K562 (cell line): ENCODE data around the gene CD164L2. TPM values are rescaled to one million over a fixed set of nuclear protein-coding genes. Genes with fewer than 3 reads are reported as not detected.
A peak's percentile ranks its signal among the peaks of the same experiment; 100 is the strongest.

Experiments
- ATAC-seq: fragments of 200-7000 bp; cut with Tn5 transposase; 3 replicates; pipeline ENCODE4 v1.9.1; 2020; ENCODE audit warnings: moderate library complexity
- BruUV-seq: library from RNA; stranded (reverse); fragments of 400-500 nt; replicated peaks from 2 replicates; lab custom pipeline; 2021; lab: Mats Ljungman, UMichigan
- CTCF ChIA-PET: fragments of 300-600 bp; formaldehyde crosslinking; extraction: SDS; loops from one replicate; lab custom pipeline; 2021; ENCODE audit warnings: low intra/inter-chr PET ratio; lab: Yijun Ruan, JAX
- POLR2A ChIA-PET: fragments of 300-600, 350-650 bp; sonication (Branson Sonifier 250); formaldehyde crosslinking; extraction: SDS; loops from one replicate; lab custom pipeline; 2021; ENCODE audit warnings: antibody characterized with exemption, inconsistent platforms; lab: Yijun Ruan, JAX
- DNase-seq, 4 experiments: peaks; one replicate each; pipeline versions ENCODE4 v3.0.0 to v3.0.0-alpha.2; 2011 to 2018; ENCODE audit warnings: low spot score in 3 of 4, mixed read lengths in 3 of 4; ENCODE audit errors: extremely low read depth in 1 of 4
- FAIRE-seq: peaks from 2 replicates; lab custom pipeline; 2011; peaks lifted over from hg19 to GRCh38; lab: Jason Lieb, UNC
- H2AFZ ChIP-seq: 2 replicates; pipeline ENCODE4 v1.6.0; 2011; ENCODE audit warnings: low read depth, low read length, control low read depth, inconsistent platforms
- H3K27ac ChIP-seq: fragments of 200-600 bp; 3 replicates; pipeline ENCODE4 v1.8.0; 2011; ENCODE audit warnings: low read depth, mild to moderate bottlenecking, control low read depth, inconsistent platforms, low read length, moderate library complexity, mixed read lengths; ENCODE audit errors: extremely low read depth
- H3K27me3 ChIP-seq, 2 experiments: fragments of 300-600 bp in 1 of 2; 2 replicates in 1 of 2; 3 replicates in 1 of 2; pipeline versions ENCODE4 v1.6.0 to v1.8.0; 2011; ENCODE audit warnings: inconsistent platforms in 2 of 2, low read length in 2 of 2, mild to moderate bottlenecking in 1 of 2, mixed read lengths in 1 of 2, moderate library complexity in 1 of 2; ENCODE audit not compliant: control insufficient read depth in 2 of 2, insufficient read depth in 2 of 2
- H3K36me3 ChIP-seq: fragments of 300-600 bp; 3 replicates; pipeline ENCODE4 v1.8.0; 2011; ENCODE audit warnings: mild to moderate bottlenecking, low read length, inconsistent platforms; ENCODE audit not compliant: control insufficient read depth, insufficient read depth
- H3K4me1 ChIP-seq, 2 experiments: fragments of 200-600 bp in 1 of 2; replicated peaks in 1 of 2; 2 replicates in 1 of 2; 3 replicates in 1 of 2; pipeline versions ENCODE4 v1.5.1 to v1.8.0; 2011; ENCODE audit warnings: inconsistent platforms in 2 of 2, low read length in 2 of 2, mild to moderate bottlenecking in 1 of 2, mixed read lengths in 1 of 2, moderate library complexity in 1 of 2; ENCODE audit not compliant: control insufficient read depth in 2 of 2, insufficient read depth in 2 of 2
- H3K4me2 ChIP-seq: 2 replicates; pipeline ENCODE4 v1.6.1; 2011; ENCODE audit warnings: low read length, control low read depth, inconsistent platforms, mixed read lengths; ENCODE audit not compliant: insufficient read depth
- H3K4me3 ChIP-seq: fragments of 200-600 bp; sonication (generic), shearing (Covaris generic); 2 replicates; pipeline ENCODE4 v1.5.1; 2016; ENCODE audit warnings: control low read depth, inconsistent platforms
- H3K79me2 ChIP-seq: fragments of 200-600 bp; 3 replicates; pipeline ENCODE4 v1.8.0; 2011; ENCODE audit warnings: low read length, inconsistent platforms; ENCODE audit not compliant: control insufficient read depth, insufficient read depth
- H3K9ac ChIP-seq, 2 experiments: 2 replicates each; pipeline versions ENCODE4 v1.6.0 to v1.6.1; 2011; ENCODE audit warnings: low read depth in 2 of 2, low read length in 2 of 2, control low read depth in 1 of 2, inconsistent platforms in 1 of 2, mild to moderate bottlenecking in 1 of 2, mixed read lengths in 1 of 2; ENCODE audit not compliant: insufficient read depth in 1 of 2
- H3K9me1 ChIP-seq: one replicate; pipeline ENCODE4 v1.6.0; 2011; ENCODE audit warnings: inconsistent platforms, mild to moderate bottlenecking, low read length, moderate library complexity; ENCODE audit not compliant: control insufficient read depth, insufficient read depth
- H3K9me3 ChIP-seq: replicated peaks from 2 replicates; pipeline ENCODE4 v1.5.1; 2011; ENCODE audit warnings: low read depth, low read length, inconsistent platforms; ENCODE audit not compliant: control insufficient read depth, insufficient read depth
- H4K20me1 ChIP-seq: replicated peaks from 2 replicates; pipeline ENCODE4 v1.6.1; 2011; ENCODE audit warnings: low read length, inconsistent platforms, mixed read lengths; ENCODE audit not compliant: control insufficient read depth, insufficient read depth
- E2F5 ChIP-seq: sonication (generic); formaldehyde crosslinking; IDR thresholded peaks from 2 replicates; pipeline ENCODE4 v1.8.0; 2022; ENCODE audit warnings: mild to moderate bottlenecking, missing genetic modification reagents
- MCM7 ChIP-seq, 2 experiments: fragments of 450-650 bp; IDR thresholded peaks; 2 replicates each; pipeline ENCODE4 v1.6.1; 2016 to 2018
- NR3C1 ChIP-seq: sonication (generic); formaldehyde crosslinking; IDR thresholded peaks from 2 replicates; pipeline ENCODE4 v1.8.1; 2022; ENCODE audit warnings: missing genetic modification reagents
- POLR2G ChIP-seq: fragments of 200-400 bp; formaldehyde crosslinking; IDR thresholded peaks from 2 replicates; pipeline ENCODE4 v1.6.1; 2017; ENCODE audit warnings: low read depth, mild to moderate bottlenecking, antibody characterized with exemption, low read length, moderate library complexity
- ZBTB33 ChIP-seq: sonication (generic); formaldehyde crosslinking; IDR thresholded peaks from 2 replicates; pipeline ENCODE4 v1.8.1; 2023; ENCODE audit warnings: mild to moderate bottlenecking, missing genetic modification reagents
- whole genome bisulfite sequencing: fragments of 100-300 bp; shearing (Covaris generic); methylation state at CpG from one replicate; pipeline ENCODE4 v1.1.6; 2016; ENCODE audit warnings: low coverage, mixed read lengths; ENCODE audit not compliant: insufficient coverage; ENCODE audit errors: missing lambda C conversion rate; 5-methylcytosine and 5-hydroxymethylcytosine counted together
- in situ Hi-C: fragments of 300-500 bp; cut with MboI; formaldehyde crosslinking; loops from 4 replicates; pipeline ENCODE4 v1.15.0; 2018; ENCODE audit warnings: inconsistent platforms, mixed read lengths
- intact Hi-C: fragments of 100-400 bp; cut with micrococcal nuclease; formaldehyde crosslinking; loops from 2 replicates; pipeline ENCODE4 v1.14.2; 2022
- polyA plus RNA-seq, 8 experiments: library from polyadenylated mRNA; depleted of rRNA in 4 of 8; stranded (reverse) in 5 of 8; unstranded in 3 of 8; fragments of >200 nt; fragmentation: Nextera tagmentation in 2 of 8; fragmentation: Illumina TruSeq in 1 of 8; extraction: Ambion mirVana in 2 of 8; extraction: Trizol in 1 of 8; gene quantifications; 2 replicates each; pipeline versions ENCODE4 v1.2.1 to v1.2.3, GENCODE V29; 2011 to 2014; ENCODE audit warnings: inconsistent platforms in 1 of 8, missing spikeins in 1 of 8
- total RNA-seq, 7 experiments: library from RNA; depleted of rRNA in 6 of 7; stranded (reverse); fragments of >200 nt in 6 of 7; fragmentation: Illumina TruSeq in 2 of 7; extraction: Trizol in 2 of 7; gene quantifications; 2 replicates each; pipeline versions ENCODE4 v1.2.1 to v1.2.3, GENCODE V29; 2011 to 2021; ENCODE audit warnings: low replicate concordance in 1 of 7

The CD164L2 gene
- total and polyA plus RNA-seq, 9 of the 15 experiments (the other 6 are each of a cell fraction or from before 2014, with no cell fraction given), result 0.08 to 0.92 (median 0.38) TPM; not detected in 1

- Histone ChIP-seq H2AFZ (no peak overlapping the region), H4K20me1 (no peaks in the 10 kb centered on the region), H3K4me1 (peaks cover 8 to 48% of the 10 kb centered on the region in 2 experiments), H3K36me3 (peaks cover 9% of the 10 kb centered on the region; the same call in 1 of the 3 replicates), H3K27me3 (no peaks in the 10 kb centered on the region), H3K79me2 (peaks cover 12% of the 10 kb centered on the region), H3K9me3 (no peaks in the 10 kb centered on the region), H3K27ac (no peak overlapping the region), H3K4me3 (no peak overlapping the region), H3K9me1 (no peaks in the 10 kb centered on the region), H3K9ac (peak overlapping the region in 1 of 2 experiments; percentile 98; a peak in 3 of 4 replicates), H3K4me2 (peak overlapping the region; percentile 96; the same call in 1 of the 2 replicates)
- ChIA-PET POLR2A (interaction anchor here (0.6 to 1.0 kb wide), 3 partner anchors 27 to 349 kb away, joined by 3 read pairs; partner anchors contain the start of gene MAP3K6), CTCF (interaction anchor here (0.6 to 1.4 kb wide), 2 partner anchors 213 to 270 kb away, joined by 3 to 7 read pairs; no protein-coding TSS in a partner anchor)
- intact Hi-C loops, result loop anchor here (2.0 to 5.0 kb wide), 4 partner anchors 36 to 269 kb away; no protein-coding TSS in a partner anchor
- ATAC-seq, result no peak
- in situ Hi-C loops, result loop anchor here (5.0 kb wide), 2 partner anchors 269 to 291 kb away; no protein-coding TSS in a partner anchor
- 89% methylated on average over 18 of the region's 18 CpGs for WGBS
- peak; percentile 77; the same call in 1 of the 2 replicates for TF ChIP-seq ZBTB33 (CRISPR knock-in tag)
- TF ChIP-seq POLR2G, result peak; percentile 53
- TF ChIP-seq E2F5 (CRISPR knock-in tag), result peak; percentile 48; the same call in 1 of the 2 replicates
- 0 out of 2 replicates have a peak, but pooled peaks have one; percentile 33 for TF ChIP-seq NR3C1 (CRISPR knock-in tag)
- TF ChIP-seq MCM7 (IDR thresholded peaks at IDR 0.05), result no peak
- DNase-seq, result no peak
- FAIRE-seq, result no peak
- BruUV-seq, result no TSS peak
Measured at GRCh38 chr1:27393641-27394281, 10.6 kb upstream of the CD164L2 start.
